H1 (cell line): Measurements from ENCODE around the gene ZNF831. TPM values are rescaled to one million over a fixed set of nuclear protein-coding genes. Genes with fewer than 3 reads are reported as not detected.

ENCODE experiments used
- CTCF ChIA-PET: fragments of 300-600 bp; sonication (Branson Sonifier 250); formaldehyde crosslinking; loops from one replicate; lab custom pipeline; 2021; ENCODE audit not compliant: partially characterized antibody; lab: Charles Lee
- POLR2A ChIA-PET: fragments of 300-600 bp; sonication (Branson Sonifier 250); formaldehyde crosslinking; loops from one replicate; lab custom pipeline; 2021; ENCODE audit warnings: inconsistent platforms; ENCODE audit not compliant: partially characterized antibody; lab: Charles Lee
- DNase-seq, 2 experiments: peaks; one replicate each; pipeline versions ENCODE4 v3.0.0 to v3.0.0-alpha.2; 2010 to 2022; ENCODE audit warnings: low spot score in 2 of 2, low read depth in 1 of 2, mixed read lengths in 1 of 2
- FAIRE-seq: peaks from 2 replicates; lab custom pipeline; 2011; peaks lifted over from hg19 to GRCh38; lab: Jason Lieb, UNC
- H2AFZ ChIP-seq: 2 replicates; pipeline ENCODE4 v1.8.1; 2012; ENCODE audit warnings: low read length, inconsistent platforms
- H2AK5ac ChIP-seq: 2 replicates; pipeline ENCODE4 v1.6.1; 2013; ENCODE audit warnings: low read depth, low read length
- H2BK120ac ChIP-seq: replicated peaks from 2 replicates; pipeline ENCODE3; 2013; ENCODE audit warnings: low read depth, low read length, inconsistent platforms
- H2BK12ac ChIP-seq: 2 replicates; pipeline ENCODE4 v1.6.1; 2013; ENCODE audit warnings: low read depth, low read length
- H2BK15ac ChIP-seq: 2 replicates; pipeline ENCODE4 v1.6.1; 2013; ENCODE audit warnings: low read length
- H2BK20ac ChIP-seq: 2 replicates; pipeline ENCODE4 v1.6.1; 2013; ENCODE audit warnings: low read length
- H2BK5ac ChIP-seq: 2 replicates; pipeline ENCODE4 v1.6.1; 2013; ENCODE audit warnings: low read depth, low read length
- H3K14ac ChIP-seq: 2 replicates; pipeline ENCODE4 v1.6.1; 2013; ENCODE audit warnings: inconsistent platforms; ENCODE audit not compliant: insufficient read length
- H3K18ac ChIP-seq: 2 replicates; pipeline ENCODE4 v1.6.1; 2013; ENCODE audit warnings: low read length; ENCODE audit errors: extremely low read depth
- H3K23ac ChIP-seq: 2 replicates; pipeline ENCODE4 v1.6.1; 2013; ENCODE audit warnings: inconsistent platforms; ENCODE audit not compliant: insufficient read length
- H3K23me2 ChIP-seq: 2 replicates; pipeline ENCODE4 v1.6.1; 2013; ENCODE audit warnings: low read depth, low read length
- H3K27ac ChIP-seq: 2 replicates; pipeline ENCODE4 v1.6.1; 2011; ENCODE audit warnings: low read depth, low read length, inconsistent platforms
- H3K27me3 ChIP-seq, 4 experiments: replicated peaks in 1 of 4; 1 replicate in 1 of 4; 2 replicates in 3 of 4; pipeline versions ENCODE4 v1.6.1 to v1.8.1; 2011 to 2013; ENCODE audit warnings: low read length in 3 of 4, mild to moderate bottlenecking in 3 of 4, inconsistent platforms in 2 of 4, mixed read lengths in 2 of 4, moderate library complexity in 1 of 4; ENCODE audit not compliant: control insufficient read depth in 3 of 4, insufficient read depth in 3 of 4; ENCODE audit errors: extremely low read depth in 1 of 4
- H3K36me3 ChIP-seq, 4 experiments: 2 replicates each; pipeline versions ENCODE4 v1.6.1 to v1.8.1; 2011 to 2013; ENCODE audit warnings: mild to moderate bottlenecking in 4 of 4, low read length in 3 of 4, moderate library complexity in 2 of 4, control low read depth in 1 of 4, inconsistent platforms in 1 of 4; ENCODE audit not compliant: insufficient read depth in 4 of 4, control insufficient read depth in 2 of 4
- H3K4ac ChIP-seq: replicated peaks from 2 replicates; pipeline ENCODE3; 2013; ENCODE audit warnings: low read length, low read depth, mixed read lengths, inconsistent platforms; ENCODE audit not compliant: insufficient read length
- H3K4me1 ChIP-seq, 4 experiments: replicated peaks in 1 of 4; 1 replicate in 1 of 4; 2 replicates in 3 of 4; pipeline versions ENCODE4 v1.6.1 to v1.8.1; 2011 to 2013; ENCODE audit warnings: low read length in 3 of 4, inconsistent platforms in 2 of 4, mixed read lengths in 1 of 4; ENCODE audit not compliant: insufficient read depth in 4 of 4, control insufficient read depth in 3 of 4
- H3K4me2 ChIP-seq, 2 experiments: 2 replicates each; pipeline versions ENCODE4 v1.6.1 to v1.8.1; 2011 to 2013; ENCODE audit warnings: low read depth in 2 of 2, low read length in 2 of 2, control low read depth in 1 of 2, inconsistent platforms in 1 of 2, mild to moderate bottlenecking in 1 of 2; ENCODE audit not compliant: insufficient read depth in 1 of 2
- H3K4me3 ChIP-seq, 4 experiments: fragments of 200-600, 300-600 bp in 1 of 4; sonication (generic), shearing (Covaris generic), sonication (Bioruptor Twin) in 1 of 4; 2 replicates each; pipeline versions ENCODE4 v1.5.1 to v1.8.1; 2011 to 2016; ENCODE audit warnings: low read length in 4 of 4, low read depth in 3 of 4, control low read depth in 2 of 4, inconsistent platforms in 2 of 4, mild to moderate bottlenecking in 2 of 4, mixed read lengths in 1 of 4, moderate library complexity in 1 of 4; ENCODE audit not compliant: insufficient read depth in 2 of 4; ENCODE audit errors: extremely low read depth in 1 of 4
- H3K56ac ChIP-seq: replicated peaks from 2 replicates; pipeline ENCODE3; 2013; ENCODE audit warnings: low read depth, mild to moderate bottlenecking, mixed read lengths, low read length, inconsistent platforms; ENCODE audit not compliant: insufficient read length
- H3K79me1 ChIP-seq: 2 replicates; pipeline ENCODE4 v1.6.1; 2013; ENCODE audit warnings: low read depth, low read length, control low read depth
- H3K79me2 ChIP-seq, 2 experiments: 2 replicates each; pipeline versions ENCODE4 v1.6.1 to v1.8.1; 2012 to 2013; ENCODE audit warnings: low read length in 2 of 2, mild to moderate bottlenecking in 2 of 2, inconsistent platforms in 1 of 2; ENCODE audit not compliant: insufficient read depth in 2 of 2, control insufficient read depth in 1 of 2
- H3K9ac ChIP-seq, 4 experiments: replicated peaks in 1 of 4; 1 replicate in 1 of 4; 2 replicates in 3 of 4; pipeline versions ENCODE4 v1.6.1 to v1.8.1; 2011 to 2013; ENCODE audit warnings: low read depth in 3 of 4, low read length in 3 of 4, control low read depth in 2 of 4, mild to moderate bottlenecking in 2 of 4, moderate library complexity in 2 of 4, inconsistent platforms in 1 of 4; ENCODE audit errors: extremely low read depth in 1 of 4
- H3K9me3 ChIP-seq, 2 experiments: 2 replicates each; pipeline versions ENCODE4 v1.6.1 to v1.8.1; 2012 to 2013; ENCODE audit warnings: mild to moderate bottlenecking in 2 of 2, moderate library complexity in 2 of 2, control low read depth in 1 of 2, inconsistent platforms in 1 of 2, low read depth in 1 of 2, low read length in 1 of 2, mixed read lengths in 1 of 2; ENCODE audit not compliant: insufficient read depth in 2 of 2
- H4K20me1 ChIP-seq, 2 experiments: replicated peaks in 1 of 2; 2 replicates each; pipeline versions ENCODE3 to v1.8.1; 2011 to 2013; ENCODE audit warnings: inconsistent platforms in 2 of 2, low read length in 2 of 2, mild to moderate bottlenecking in 1 of 2; ENCODE audit not compliant: insufficient read depth in 2 of 2, control insufficient read depth in 1 of 2
- H4K5ac ChIP-seq: 2 replicates; pipeline ENCODE4 v1.6.1; 2013; ENCODE audit warnings: low read length, low read depth, mixed read lengths, inconsistent platforms; ENCODE audit not compliant: insufficient read length
- H4K8ac ChIP-seq: 2 replicates; pipeline ENCODE4 v1.8.0; 2013; ENCODE audit warnings: mild to moderate bottlenecking, moderate library complexity, low read length, inconsistent platforms; ENCODE audit not compliant: insufficient read depth; ENCODE audit errors: extremely low read depth
- H4K91ac ChIP-seq: replicated peaks from 2 replicates; pipeline ENCODE3; 2013; ENCODE audit warnings: low read length, mixed read lengths, inconsistent platforms; ENCODE audit not compliant: insufficient read length
- ATF3 ChIP-seq: IDR thresholded peaks from 2 replicates; pipeline ENCODE4 v1.6.1; 2011; ENCODE audit warnings: low read depth, mild to moderate bottlenecking, low read length; ENCODE audit not compliant: insufficient read depth
- BACH1 ChIP-seq: IDR thresholded peaks from 2 replicates; pipeline ENCODE4 v1.6.1; 2012; ENCODE audit warnings: low read length, improper control_type of control experiment
- CBX5 ChIP-seq: fragments of 300-800, 300-1000 bp; sonication (generic); IDR thresholded peaks from 2 replicates; pipeline ENCODE4 v1.7.1; 2016; ENCODE audit warnings: antibody characterized with exemption, low read length, low read depth
- CEBPB ChIP-seq: IDR thresholded peaks from 2 replicates; pipeline ENCODE4 v1.6.1; 2012; ENCODE audit warnings: low read depth, low read length
- CREB1 ChIP-seq: IDR thresholded peaks from 2 replicates; pipeline ENCODE4 v1.6.1; 2012; ENCODE audit warnings: inconsistent platforms
- CTCF ChIP-seq, 3 experiments: IDR thresholded peaks; 1 replicate in 2 of 3; 2 replicates in 1 of 3; pipeline versions ENCODE4 v1.5.1 to v1.6.1; 2011; ENCODE audit warnings: low read length in 3 of 3, mild to moderate bottlenecking in 3 of 3, inconsistent platforms in 2 of 3, low read depth in 1 of 3, moderate library complexity in 1 of 3; ENCODE audit not compliant: insufficient read depth in 1 of 3; ENCODE audit errors: control extremely low read depth in 1 of 3
- FOSL1 ChIP-seq: IDR thresholded peaks from 2 replicates; pipeline ENCODE4 v1.6.1; 2011; ENCODE audit warnings: mild to moderate bottlenecking, low read depth, low read length, moderate library complexity; ENCODE audit not compliant: insufficient read depth
- HDAC6 ChIP-seq: IDR thresholded peaks from one replicate; pipeline ENCODE4 v1.7.1; 2012; ENCODE audit warnings: low read depth, mild to moderate bottlenecking, inconsistent platforms, low read length, moderate library complexity
- PHF8 ChIP-seq: fragments of 200-600 bp; sonication (generic); conservative IDR thresholded peaks from 2 replicates; pipeline ENCODE4 v1.7.1; 2012; ENCODE audit warnings: low read depth, mild to moderate bottlenecking, inconsistent platforms, low read length, moderate library complexity
- WGBS, 2 experiments: shearing (Covaris generic) in 1 of 2; methylation state at CpG; one replicate each; pipeline versions ENCODE4 v1.1.6 to v1.1.7; 2013 to 2015; ENCODE audit warnings: low lambda C conversion rate in 2 of 2, mixed read lengths in 2 of 2, inconsistent platforms in 1 of 2, low coverage in 1 of 2, missing lambda C conversion rate in 1 of 2; ENCODE audit not compliant: insufficient replicate concordance in 2 of 2, insufficient coverage in 1 of 2, insufficient read length in 1 of 2; ENCODE audit errors: extremely low coverage in 1 of 2, missing lambda C conversion rate in 1 of 2; 5-methylcytosine and 5-hydroxymethylcytosine counted together
- polyA plus RNA-seq, 7 experiments: library from polyadenylated mRNA; depleted of rRNA in 3 of 7; stranded (reverse) in 5 of 7; unstranded in 2 of 7; fragments of >200 nt in 5 of 7; fragments of 200-250 nt in 2 of 7; gene quantifications; 1 replicate in 5 of 7; 2 replicates in 1 of 7; 4 replicates in 1 of 7; pipeline versions ENCODE4 v1.2.1 to v1.2.3, GENCODE V29; 2011 to 2013; ENCODE audit warnings: missing spikeins in 2 of 7, mixed read lengths in 2 of 7
- total RNA-seq: library from RNA; stranded (reverse); fragmentation: NEBNext Ultra II Directional; extraction: Animal tissue kit (Norgen Biotek cat#: 25700); gene quantifications from 2 replicates; pipeline ENCODE4 v1.2.1, GENCODE V29; 2021

The ZNF831 gene
- total and polyA plus RNA-seq, 2 of the 8 experiments (the other 6 are each of a cell fraction or from before 2014, with no cell fraction given), result not detected

- no peaks in the 10 kb centered on the region for H3K79me1 ChIP-seq
- H3K14ac ChIP-seq, result no peak overlapping the region
- H3K79me2 ChIP-seq, result no peaks in the 10 kb centered on the region
- H4K91ac ChIP-seq, result no peak overlapping the region
- H2AK5ac ChIP-seq, result no peak overlapping the region
- no peak overlapping the region for H4K5ac ChIP-seq
- 88% methylated on average over 4 of the region's 4 CpGs; no CpG with 5 or more reads in 1 of the 2 experiments for WGBS, 2 experiments
- H3K9ac ChIP-seq, result no peak overlapping the region
- H4K8ac ChIP-seq, result no peak overlapping the region
- H3K9me3 ChIP-seq, result no peaks in the 10 kb centered on the region
- H3K27ac ChIP-seq, result no peak overlapping the region
- no peak overlapping the region for H2BK15ac ChIP-seq
- FAIRE-seq, result no peak
- H3K23me2 ChIP-seq, result no peaks in the 10 kb centered on the region
- no peak overlapping the region for H2BK20ac ChIP-seq
- no peak overlapping the region for H3K18ac ChIP-seq
- no peak overlapping the region for H2BK12ac ChIP-seq
- no peak overlapping the region for H3K23ac ChIP-seq
- H3K4ac ChIP-seq, result no peak overlapping the region
- no peak overlapping the region for H3K4me3 ChIP-seq
- no peak overlapping the region for H2BK120ac ChIP-seq
- CTCF ChIA-PET, result no interaction called here
- DNase-seq, result no peak
- H2BK5ac ChIP-seq, result no peak overlapping the region
- no peaks in the 10 kb centered on the region for H4K20me1 ChIP-seq
- no peak overlapping the region for H2AFZ ChIP-seq
- no peak overlapping the region for H3K4me2 ChIP-seq
- no peak overlapping the region for H3K56ac ChIP-seq
- no peaks in the 10 kb centered on the region for H3K27me3 ChIP-seq
- POLR2A ChIA-PET, result no interaction called here
- H3K36me3 ChIP-seq, result no peaks in the 10 kb centered on the region
- H3K4me1 ChIP-seq, result peaks cover 0 to 5% (median 0%) of the 10 kb centered on the region in 4 experiments; a peak in 1 of 7 replicates
- TF ChIP-seq CTCF (IDR thresholded peaks at IDR 0.05; ENCODE audit: control extremely low read depth in 1 of 3, insufficient read depth in 1 of 3, low read depth in 1 of 3, low read length in 3 of 3) (no peak), FOSL1 (no peak), CBX5 (no peak), PHF8 (no peak), BACH1 (no peak), HDAC6 (no peak), ATF3 (no peak), CEBPB (no peak), CREB1 (no peak)
These were observed 84.4 kb downstream of the ZNF831 start for GRCh38 chr20:59247731-59248684.
